B cell (primary cell): ENCODE results near the gene KCNK13.

Experiments used
- CTCF ChIP-seq: fragments of 200-600 bp; IDR thresholded peaks from one replicate; pipeline ENCODE4 v1.8.0; 2022; ENCODE audit warnings: antibody characterized with exemption, mild to moderate bottlenecking
- EZH2 ChIP-seq: IDR thresholded peaks from 2 replicates; pipeline ENCODE4 v1.6.1; 2012; ENCODE audit warnings: borderline replicate concordance, low read depth, mild to moderate bottlenecking, moderate library complexity, low read length; ENCODE audit not compliant: insufficient read depth, poor library complexity, severe bottlenecking

GRCh38 chr14:90049390-90049789 lies 12.4 kb upstream of the KCNK13 start:
- no peak for TF ChIP-seq CTCF
- TF ChIP-seq EZH2: no peak
